Brain microvascular endothelial cell (primary cell): ENCODE data around the gene RNU1-2.

Experiments used
- DNase-seq: peaks from one replicate; pipeline ENCODE4 v3.0.0-alpha.2; 2020
- H3K27ac ChIP-seq: fragments of 250-450 bp; sonication (Bioruptor Pico); 2 replicates; pipeline ENCODE4 v1.5.1; 2020; ENCODE audit warnings: mild to moderate bottlenecking, moderate library complexity
- H3K27me3 ChIP-seq: fragments of 250-450 bp; sonication (Bioruptor Pico); replicated peaks from 2 replicates; pipeline ENCODE4 v1.5.1; 2020; ENCODE audit warnings: mild to moderate bottlenecking
- H3K36me3 ChIP-seq: fragments of 250-450 bp; sonication (Bioruptor Pico); replicated peaks from 2 replicates; pipeline ENCODE4 v1.5.1; 2020; ENCODE audit warnings: mild to moderate bottlenecking
- H3K4me3 ChIP-seq: 2 replicates; pipeline ENCODE4 v1.5.1; 2011; ENCODE audit warnings: low read depth, mild to moderate bottlenecking, control low read depth, low read length, moderate library complexity
- CTCF ChIP-seq: IDR thresholded peaks from 2 replicates; pipeline ENCODE4 v1.5.1; 2011; ENCODE audit warnings: low read depth, mild to moderate bottlenecking, moderate library complexity, low read length, control low read depth, inconsistent platforms; ENCODE audit errors: missing control alignments
- in situ Hi-C: cut with HindIII; loops from 2 replicates; pipeline ENCODE4 v1.10.0; 2017; ENCODE audit warnings: low sequenced_read_pairs, low pct_ligation_motif_present

The RNU1-2 gene

GRCh38 chr1:16903458-16903796 lies 7.6 kb downstream of the RNU1-2 start:
- Histone ChIP-seq H3K27me3 (no peaks in the 10 kb centered on the region), H3K4me3 (peak overlapping the region; percentile 63), H3K27ac (peak overlapping the region; percentile 100), H3K36me3 (no peaks in the 10 kb centered on the region)
- no peak for DNase-seq
- in situ Hi-C loops, result no loop called here
- TF ChIP-seq CTCF, result no peak

- Histone ChIP-seq H3K4me3 (peak overlapping the region; percentile 63), H3K27ac (peak overlapping the region; percentile 100), H3K36me3 (no peaks in the 10 kb centered on the region), H3K27me3 (no peaks in the 10 kb centered on the region)
- in situ Hi-C loops, result no loop called here
- TF ChIP-seq CTCF, result no peak
- peak; percentile 100 for DNase-seq
Observed at GRCh38 chr1:16904560-16905109, 8.9 kb downstream of the RNU1-2 start.

- Histone ChIP-seq H3K27ac (peak overlapping the region; percentile 100), H3K27me3 (no peaks in the 10 kb centered on the region), H3K4me3 (peak overlapping the region; percentile 63), H3K36me3 (no peaks in the 10 kb centered on the region)
- TF ChIP-seq CTCF, result no peak
- in situ Hi-C loops, result no loop called here
- DNase-seq, result peak; percentile 56
Observed at GRCh38 chr1:16905110-16905867, 9.5 kb downstream of the RNU1-2 start.

- in situ Hi-C loops, result no loop called here
- peak; percentile 51 for DNase-seq
- no peak for TF ChIP-seq CTCF
- no peaks in the 10 kb centered on the region for H3K36me3 ChIP-seq
- H3K27ac ChIP-seq, result no peak overlapping the region
- H3K4me3 ChIP-seq, result no peak overlapping the region
- no peaks in the 10 kb centered on the region for H3K27me3 ChIP-seq
Observed at GRCh38 chr1:16905868-16906702, 10.3 kb downstream of the RNU1-2 start.

- no peak for DNase-seq
- Histone ChIP-seq H3K27ac (no peak overlapping the region), H3K27me3 (no peaks in the 10 kb centered on the region), H3K36me3 (no peaks in the 10 kb centered on the region), H3K4me3 (no peak overlapping the region)
- in situ Hi-C loops, result no loop called here
- TF ChIP-seq CTCF, result no peak
Observed at GRCh38 chr1:16906873-16907272, 11.1 kb downstream of the RNU1-2 start.
